HepG2 (cell line): ENCODE results near the gene COA3. TPM values are rescaled to one million over a fixed set of nuclear protein-coding genes. Genes with fewer than 3 reads are reported as not detected.
A peak's percentile ranks its signal among the peaks of the same experiment; 100 is the strongest.

Source experiments
- CCDC6 ChIP-seq: sonication (generic); formaldehyde crosslinking; IDR thresholded peaks from 2 replicates; pipeline ENCODE4 v1.8.1; 2022; ENCODE audit warnings: mild to moderate bottlenecking, missing genetic modification reagents, moderate library complexity
- CEBPG ChIP-seq: IDR thresholded peaks from 2 replicates; pipeline ENCODE4 v1.6.1; 2016
- GTF2F1 ChIP-seq: fragments of 150-350 bp; IDR thresholded peaks from 2 replicates; pipeline ENCODE4 v1.6.1; 2014; ENCODE audit warnings: low read length
- HNF1A ChIP-seq, 2 experiments: sonication (generic) in 1 of 2; formaldehyde crosslinking in 1 of 2; IDR thresholded peaks; 2 replicates each; pipeline versions ENCODE4 v1.4.0 to v1.6.1; 2016 to 2020; ENCODE audit warnings: borderline replicate concordance in 1 of 2, low read depth in 1 of 2, mild to moderate bottlenecking in 1 of 2, missing genetic modification reagents in 1 of 2
- KDM3A ChIP-seq: IDR thresholded peaks from 2 replicates; pipeline ENCODE4 v1.6.1; 2018; ENCODE audit warnings: low read depth, missing compliant biosample characterization
- MAZ ChIP-seq, 2 experiments: sonication (generic) in 1 of 2; formaldehyde crosslinking in 1 of 2; IDR thresholded peaks; 2 replicates each; pipeline versions ENCODE4 v1.5.0 to v1.6.1; 2012 to 2020; ENCODE audit warnings: low read depth in 2 of 2, mild to moderate bottlenecking in 2 of 2, borderline replicate concordance in 1 of 2, improper control_type of control experiment in 1 of 2, low read length in 1 of 2, missing genetic modification reagents in 1 of 2, moderate library complexity in 1 of 2
- NFAT5 ChIP-seq: sonication (generic); formaldehyde crosslinking; IDR thresholded peaks from 2 replicates; pipeline ENCODE4 v1.4.0; 2020; ENCODE audit warnings: missing genetic modification reagents
- SETDB1 ChIP-seq: sonication (generic); formaldehyde crosslinking; IDR thresholded peaks from 2 replicates; pipeline ENCODE4 v1.5.1; 2020; ENCODE audit warnings: missing genetic modification reagents, mild to moderate bottlenecking, borderline replicate concordance
- THAP8 ChIP-seq: sonication (generic); formaldehyde crosslinking; IDR thresholded peaks from 2 replicates; pipeline ENCODE4 v1.5.1; 2020; ENCODE audit warnings: missing genetic modification reagents, mild to moderate bottlenecking, borderline replicate concordance
- ZBTB4 ChIP-seq: sonication (generic); formaldehyde crosslinking; IDR thresholded peaks from 2 replicates; pipeline ENCODE4 v1.4.0; 2020; ENCODE audit warnings: missing genetic modification reagents, mild to moderate bottlenecking, borderline replicate concordance
- ZNF615 ChIP-seq: sonication (generic); formaldehyde crosslinking; IDR thresholded peaks from 2 replicates; pipeline ENCODE4 v1.5.0; 2020; ENCODE audit warnings: mild to moderate bottlenecking, missing genetic modification reagents, borderline replicate concordance
- ZNF850 ChIP-seq: sonication (generic); formaldehyde crosslinking; conservative IDR thresholded peaks from 2 replicates; pipeline ENCODE4 v1.9.0; 2021; ENCODE audit warnings: mild to moderate bottlenecking, missing genetic modification reagents
- polyA plus RNA-seq, 8 experiments: library from polyadenylated mRNA; depleted of rRNA in 3 of 8; stranded (reverse) in 7 of 8; unstranded in 1 of 8; fragments of >200 nt; fragmentation: Illumina TruSeq in 4 of 8; extraction: Trizol in 4 of 8; gene quantifications; 2 replicates each; pipeline versions ENCODE4 v1.2.1 to v1.2.3, GENCODE V29; 2011 to 2016; ENCODE audit warnings: low read depth in 4 of 8, missing spikeins in 1 of 8, mixed read lengths in 1 of 8; ENCODE audit not compliant: insufficient read depth in 1 of 8
- total RNA-seq, 5 experiments: library from RNA; depleted of rRNA; stranded (reverse); fragments of >200 nt; fragmentation: Illumina TruSeq; extraction: Trizol; gene quantifications; 2 replicates each; pipeline ENCODE4 v1.2.3, GENCODE V29; 2016; ENCODE audit warnings: low read depth in 1 of 5

Gene COA3
- total and polyA plus RNA-seq, 2 of the 13 experiments (the other 11 are each of a cell fraction or from before 2014, with no cell fraction given), result 133 to 202 TPM

- TF ChIP-seq NFAT5 (CRISPR knock-in tag) (0 out of 2 replicates have a peak, but pooled peaks have one; percentile 29), HNF1A (IDR thresholded peaks at IDR 0.05; ENCODE audit: low read depth) (peak; percentile 63), HNF1A (CRISPR knock-in tag; IDR thresholded peaks at IDR 0.05; ENCODE audit: borderline replicate concordance) (peak; percentile 86), ZBTB4 (CRISPR knock-in tag) (peak; percentile 94), MAZ (IDR thresholded peaks at IDR 0.05; ENCODE audit: borderline replicate concordance, low read depth, low read length) (peak; percentile 62; the same call in 1 of the 2 replicates), MAZ (CRISPR knock-in tag; IDR thresholded peaks at IDR 0.05; ENCODE audit: low read depth) (peak; percentile 93), GTF2F1 (no peak), KDM3A (CRISPR knock-in tag) (peak; percentile 78; the same call in 1 of the 2 replicates), CEBPG (CRISPR knock-in tag) (peak; percentile 32; the same call in 1 of the 2 replicates), ZNF615 (no peak; the same call in 1 of the 2 replicates), CCDC6 (peak; percentile 97), SETDB1 (CRISPR knock-in tag) (no peak; the same call in 1 of the 2 replicates), THAP8 (CRISPR knock-in tag) (no peak), ZNF850 (CRISPR knock-in tag) (no peak; the same call in 1 of the 2 replicates)
Observed at GRCh38 chr17:42798383-42799380, at the start of gene COA3, which contains the start of gene CNTD1 (continued).
